Measurements from ENCODE around the gene KLHL30.

Gene KLHL30

GRCh38 chr2:238100049-238100820 is 38.2 kb upstream of the KLHL30 start, which contains the start of gene ESPNL:
TSS of gene ESPNL (plus strand) at chr2:238100340. CDS start at chr2:238100420, 80 bp downstream.
- Mint-ChIP-seq H3K4me3 (no peak within 1 kb of the TSS), H3K4me1 (peaks cover 19% of the 10 kb centered on the region), H3K27me3 (no peaks in the 10 kb centered on the region), H3K9me3 (no peaks in the 10 kb centered on the region), H3K27ac (peak within 1 kb of the TSS in 1 of 2 donors; percentile 78)
- DNase-seq, result no peak
- no peak for ATAC-seq

GRCh38 chr2:238100821-238101771 is 37.4 kb upstream of the KLHL30 start:
- no peak for DNase-seq
- H3K4me3 Mint-ChIP-seq, result no peak overlapping the region

DNA sequence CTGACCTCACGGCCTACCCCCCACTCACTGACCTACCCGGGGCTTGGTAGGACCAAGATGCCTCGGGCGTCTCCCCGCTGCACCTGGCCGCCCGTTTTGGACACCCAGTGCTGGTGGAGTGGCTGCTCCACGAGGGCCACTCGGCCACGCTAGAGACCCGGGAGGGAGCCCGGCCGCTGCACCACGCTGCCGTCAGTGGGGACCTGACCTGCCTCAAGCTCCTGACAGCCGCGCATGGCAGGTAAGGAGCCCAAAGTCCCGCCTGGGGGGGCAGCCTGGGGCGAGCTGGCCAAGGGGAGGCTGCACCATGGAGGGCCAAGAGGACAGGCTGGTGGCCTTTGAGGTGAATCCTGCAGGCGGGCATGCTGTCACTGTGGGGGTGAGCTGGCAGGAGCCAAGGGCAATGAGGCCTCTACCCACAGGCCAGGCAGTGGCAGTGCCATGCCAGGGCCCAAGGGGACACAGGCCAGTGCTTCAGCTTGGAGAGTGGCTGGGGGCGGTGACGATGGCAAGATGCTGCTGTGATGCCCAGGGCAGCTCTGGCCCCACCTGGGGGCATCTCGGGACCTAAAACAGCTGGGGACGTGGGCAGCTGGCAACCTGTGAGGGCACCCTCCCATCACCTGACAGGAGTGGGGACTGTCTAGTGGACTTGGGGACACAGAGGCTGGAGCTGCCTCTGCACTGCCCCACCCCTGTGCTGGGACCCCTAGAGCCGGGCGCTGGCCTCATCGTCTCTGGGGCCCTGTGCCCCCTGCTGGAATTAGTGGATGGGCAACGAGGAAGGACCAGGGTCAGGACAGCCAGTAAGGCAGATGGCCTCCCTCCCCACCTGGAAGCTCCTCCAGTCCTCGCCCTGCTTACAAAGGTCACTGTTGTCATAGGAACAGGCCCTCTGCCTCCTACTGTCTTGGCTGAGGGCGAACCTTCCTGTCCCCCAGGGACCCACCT is 36.3 kb upstream of the KLHL30 start:
- ATAC-seq, result no peak
- Mint-ChIP-seq H3K4me3 (no peak overlapping the region), H3K27me3 (no peaks in the 10 kb centered on the region), H3K9me3 (no peaks in the 10 kb centered on the region), H3K27ac (peak overlapping the region in 1 of 2 donors; percentile 53), H3K4me1 (peaks cover 19% of the 10 kb centered on the region)
- no peak for DNase-seq

More at GRCh38 chr2:238100821-238101771, 37.4 kb upstream of the KLHL30 start:
- Mint-ChIP-seq H3K9me3 (no peaks in the 10 kb centered on the region), H3K27ac (peak overlapping the region in 1 of 2 donors; percentile 59), H3K4me1 (peaks cover 19% of the 10 kb centered on the region), H3K27me3 (no peaks in the 10 kb centered on the region)
- no peak for ATAC-seq

DNA sequence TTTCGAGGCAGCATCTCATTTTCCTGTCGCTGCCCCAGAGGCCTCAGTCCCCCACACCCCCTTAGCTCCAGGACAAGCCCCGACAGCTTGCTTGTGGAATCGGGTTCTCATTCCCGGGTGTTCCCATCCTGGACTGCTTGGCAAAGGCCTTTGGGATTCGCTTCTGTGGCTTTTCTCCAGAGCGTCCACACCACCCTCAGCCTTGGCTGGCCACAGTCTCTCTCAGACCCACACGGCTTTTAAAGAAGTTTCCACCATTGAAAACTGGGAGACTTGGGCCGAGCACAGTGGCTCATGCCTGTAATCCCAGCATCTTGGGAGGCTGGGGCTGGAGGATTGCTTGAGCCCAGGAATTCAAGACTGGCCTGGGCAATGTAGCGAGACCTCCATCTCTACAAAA is 35.6 kb upstream of the KLHL30 start:
- no peaks in the 10 kb centered on the region for H3K9me3 Mint-ChIP-seq
- no peak for ATAC-seq
- no peak overlapping the region for H3K4me3 Mint-ChIP-seq
- H3K27me3 Mint-ChIP-seq, result no peaks in the 10 kb centered on the region
- peak overlapping the region in 1 of 2 donors; percentile 48 for H3K27ac Mint-ChIP-seq
- H3K4me1 Mint-ChIP-seq, result peaks cover 20% of the 10 kb centered on the region
- DNase-seq, result no peak

DNA sequence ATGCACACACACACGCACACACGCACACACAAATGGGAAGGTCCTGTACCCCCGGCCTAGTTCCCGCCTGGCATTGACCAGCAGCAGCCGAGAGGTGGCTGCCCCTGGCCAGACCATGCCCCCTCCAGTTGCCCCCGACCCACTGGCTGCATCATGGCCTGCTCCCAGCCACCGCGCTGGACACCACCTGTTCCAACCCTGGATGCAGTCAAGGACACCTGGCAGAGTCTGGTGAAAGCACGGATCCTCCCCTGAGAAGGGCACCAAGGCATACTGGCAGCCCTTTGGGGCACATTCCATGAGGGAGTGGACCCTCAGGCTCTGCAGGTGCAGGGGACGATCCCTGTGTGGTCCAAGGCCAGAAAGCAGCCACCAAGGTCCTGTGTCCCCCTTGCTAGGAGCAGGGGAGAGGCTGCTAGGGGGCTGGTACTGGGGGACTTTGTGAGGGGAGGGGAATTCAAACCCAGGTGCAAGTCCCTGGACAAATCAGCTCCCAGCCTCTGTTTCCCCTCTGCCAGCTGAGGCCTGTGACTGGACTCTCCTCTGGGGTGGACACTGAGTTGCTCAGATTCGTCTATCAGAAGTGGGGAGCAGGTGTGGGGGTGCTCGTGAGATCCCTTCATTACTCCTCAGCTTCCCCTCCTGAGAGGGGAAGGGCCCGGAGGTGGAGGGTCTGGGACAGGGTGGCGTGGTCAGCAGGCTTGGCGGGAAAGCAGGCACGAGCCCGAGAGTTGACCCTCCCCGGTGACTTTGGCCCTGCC is 34.8 kb upstream of the KLHL30 start:
- no peak for DNase-seq
- no peaks in the 10 kb centered on the region for H3K9me3 Mint-ChIP-seq
- peaks cover 16% of the 10 kb centered on the region for H3K4me1 Mint-ChIP-seq
- no peaks in the 10 kb centered on the region for H3K27me3 Mint-ChIP-seq
- no peak overlapping the region for H3K27ac Mint-ChIP-seq
- no peak overlapping the region for H3K4me3 Mint-ChIP-seq
- no peak for ATAC-seq

GRCh38 chr2:238104226-238104690 is 34.2 kb upstream of the KLHL30 start:
- H3K4me3 Mint-ChIP-seq, result no peak overlapping the region
- no peak overlapping the region for H3K27ac Mint-ChIP-seq
- no peaks in the 10 kb centered on the region for H3K9me3 Mint-ChIP-seq
- H3K27me3 Mint-ChIP-seq, result no peaks in the 10 kb centered on the region
- peaks cover 16% of the 10 kb centered on the region for H3K4me1 Mint-ChIP-seq
- DNase-seq (no peak), ATAC-seq (no peak)

DNA sequence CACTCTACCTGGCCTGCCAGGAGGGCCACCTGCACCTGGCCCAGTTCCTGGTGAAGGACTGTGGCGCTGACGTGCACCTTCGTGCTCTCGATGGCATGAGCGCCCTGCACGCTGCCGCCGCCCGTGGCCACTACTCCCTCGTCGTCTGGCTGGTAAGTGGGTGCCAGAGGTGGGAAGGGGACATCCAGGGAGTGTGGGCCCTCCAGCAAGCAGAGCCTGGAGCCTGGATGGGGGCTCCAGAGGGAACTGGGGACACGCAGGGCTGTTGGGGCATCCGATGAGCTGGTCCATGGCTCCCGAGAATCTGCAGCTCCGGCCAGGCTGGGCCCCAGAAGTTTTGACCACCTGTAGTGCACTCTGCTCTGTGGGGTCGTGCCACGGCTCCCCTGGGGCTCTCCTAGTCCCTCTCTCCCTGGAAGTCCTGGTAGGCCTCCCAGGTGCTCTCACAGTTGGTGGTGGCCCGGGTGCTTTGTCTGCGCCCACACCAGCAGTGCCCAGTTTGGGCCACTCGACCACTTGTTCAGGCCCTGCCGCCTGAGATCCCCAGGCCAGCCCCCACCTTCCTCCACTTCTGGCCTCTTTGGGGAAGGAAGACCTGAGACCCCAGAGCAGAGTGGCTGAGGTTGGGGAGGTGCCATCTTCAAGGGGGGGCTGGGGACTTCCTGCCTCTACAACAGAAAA is 33.6 kb upstream of the KLHL30 start:
- ATAC-seq (no peak), DNase-seq (no peak)
- Mint-ChIP-seq H3K27me3 (no peaks in the 10 kb centered on the region), H3K4me3 (no peak overlapping the region), H3K9me3 (no peaks in the 10 kb centered on the region), H3K4me1 (peaks cover 18% of the 10 kb centered on the region), H3K27ac (peak overlapping the region in 1 of 2 donors; percentile 80)

GRCh38 chr2:238105506-238106338 is 32.7 kb upstream of the KLHL30 start:
- H3K27ac Mint-ChIP-seq, result peak overlapping the region in 1 of 2 donors; percentile 63
- no peak overlapping the region for H3K4me3 Mint-ChIP-seq
- peaks cover 18% of the 10 kb centered on the region for H3K4me1 Mint-ChIP-seq
- H3K9me3 Mint-ChIP-seq, result no peaks in the 10 kb centered on the region
- ATAC-seq, result no peak
- DNase-seq, result no peak
- no peaks in the 10 kb centered on the region for H3K27me3 Mint-ChIP-seq

- peaks cover 2 to 3% of the 10 kb centered on the region in 2 donors for H3K9me3 Mint-ChIP-seq
- no peak for DNase-seq
- no peak overlapping the region for H3K4me3 Mint-ChIP-seq
- no peak overlapping the region for H3K27ac Mint-ChIP-seq
- no peak for ATAC-seq
- no peaks in the 10 kb centered on the region for H3K27me3 Mint-ChIP-seq
- H3K4me1 Mint-ChIP-seq, result peaks cover 18% of the 10 kb centered on the region
Measured at GRCh38 chr2:238106339-238106697, 32.1 kb upstream of the KLHL30 start.

- H3K4me1 Mint-ChIP-seq, result peaks cover 18% of the 10 kb centered on the region
- ATAC-seq (no peak), DNase-seq (no peak)
- H3K27me3 Mint-ChIP-seq, result no peaks in the 10 kb centered on the region
- peaks cover 4 to 7% of the 10 kb centered on the region in 2 donors for H3K9me3 Mint-ChIP-seq
- H3K27ac Mint-ChIP-seq, result peak overlapping the region in 1 of 2 donors; percentile 90
- H3K4me3 Mint-ChIP-seq, result no peak overlapping the region
Measured at GRCh38 chr2:238106698-238107524, 31.6 kb upstream of the KLHL30 start.

GRCh38 chr2:238107525-238108422 is 30.7 kb upstream of the KLHL30 start:
- DNase-seq, result no peak
- peak overlapping the region in 1 of 2 donors; percentile 90 for H3K27ac Mint-ChIP-seq
- no peak overlapping the region for H3K4me3 Mint-ChIP-seq
- H3K4me1 Mint-ChIP-seq, result peaks cover 18% of the 10 kb centered on the region
- ATAC-seq, result no peak
- H3K9me3 Mint-ChIP-seq, result peaks cover 12 to 16% of the 10 kb centered on the region in 2 donors
- H3K27me3 Mint-ChIP-seq, result no peaks in the 10 kb centered on the region
